Esophagus squamous epithelium (tissue), 5 donors: Measurements from ENCODE around the gene SLC38A11. TPM values are rescaled to one million over a fixed set of nuclear protein-coding genes. Genes with fewer than 3 reads are reported as not detected.

ENCODE experiments used
- DNase-seq: peaks from one replicate; lab custom pipeline; 2025; lab: John Stamatoyannopoulos, UW
- H3K27ac ChIP-seq, 4 donors: fragments of 200-600 bp; sonication (generic); one replicate each; pipeline ENCODE4 v1.5.1; 2016 to 2019; ENCODE audit warnings: mild to moderate bottlenecking in 1 of 4
- H3K27me3 ChIP-seq, 4 donors: fragments of 200-600 bp; sonication (generic); 1 replicate in 3 of 4; 2 replicates in 1 of 4; pipeline versions ENCODE4 v1.5.1 to v1.6.0; 2017 to 2021; ENCODE audit warnings: antibody characterized with exemption in 1 of 4
- H3K36me3 ChIP-seq, 3 donors: fragments of 200-600 bp; sonication (generic); one replicate each; pipeline ENCODE4 v1.5.1; 2016 to 2019
- H3K4me1 ChIP-seq, 3 donors: fragments of 200-600 bp; sonication (generic); one replicate each; pipeline ENCODE4 v1.5.1; 2017 to 2019
- H3K4me3 ChIP-seq, 4 donors: fragments of 200-600 bp; sonication (generic); 1 replicate in 3 of 4; 2 replicates in 1 of 4; pipeline ENCODE4 v1.5.1; 2016 to 2019; ENCODE audit warnings: mild to moderate bottlenecking in 2 of 4, moderate library complexity in 1 of 4
- H3K9me3 ChIP-seq, 3 donors: fragments of 200-600 bp; sonication (generic); one replicate each; pipeline ENCODE4 v1.5.1; 2016 to 2019
- CTCF ChIP-seq, 6 experiments: fragments of 450-650 bp in 4 of 6; fragments of 200-600 bp in 2 of 6; sonication (generic) in 2 of 6; IDR thresholded peaks; one replicate each; pipeline ENCODE4 v1.5.1; 2016 to 2019; ENCODE audit warnings: antibody characterized with exemption in 6 of 6, mild to moderate bottlenecking in 4 of 6, moderate library complexity in 4 of 6
- POLR2A ChIP-seq, 4 donors: fragments of 450-650 bp; IDR thresholded peaks; one replicate each; pipeline ENCODE4 v1.6.1; 2017; ENCODE audit warnings: antibody characterized with exemption in 4 of 4, mild to moderate bottlenecking in 4 of 4, moderate library complexity in 3 of 4
- WGBS, 2 donors: methylation state at CpG; one replicate each; pipeline ENCODE4 v1.1.5; 2018; 5-methylcytosine and 5-hydroxymethylcytosine counted together
- intact Hi-C: fragments of 100-400 bp; cut with DNase I; formaldehyde crosslinking; loops from one replicate; pipeline ENCODE4 v1.15.0; 2022
- total RNA-seq, 4 donors: library from RNA; depleted of rRNA; stranded (reverse); fragments of >200 nt; gene quantifications; one replicate each; pipeline ENCODE4 v1.1.0, GENCODE V29; 2016
- donor health status: DM: yes; HTN: yes; CAD: no.

SLC38A11 gene
- total RNA-seq, 4 donors from 2014 or later: 0.47 to 2.5 (median 0.66) TPM; not detected in 1

- WGBS, 2 donors: 34 to 42% methylated on average over 1 of the region's 1 CpG
- H3K27ac ChIP-seq: peak overlapping the region in 3 of 4 donors; percentile 73 to 79 (median 77)
Observed at GRCh38 chr2:164911832-164912231, 43.5 kb downstream of the SLC38A11 start.

GRCh38 chr2:164910101-164910899, 45.0 kb downstream of the SLC38A11 start:
- WGBS, 2 donors: 27 to 40% methylated on average over 6 of the region's 6 CpGs
- H3K27me3 ChIP-seq: no peaks in the 10 kb centered on the region
- intact Hi-C loops: loop anchor here (10.0 kb wide), 1 partner anchor 175 kb away; no protein-coding TSS in a partner anchor
- H3K4me3 ChIP-seq: no peak overlapping the region
- H3K9me3 ChIP-seq: no peaks in the 10 kb centered on the region
- TF ChIP-seq CTCF (IDR thresholded peaks at IDR 0.05) (no peak), POLR2A (IDR thresholded peaks at IDR 0.05) (no peak)
- peaks cover 5 to 62% (median 25%) of the 10 kb centered on the region in 3 donors for H3K4me1 ChIP-seq
- no peak for DNase-seq
- no peaks in the 10 kb centered on the region for H3K36me3 ChIP-seq
- peak overlapping the region; percentile 32 to 79 (median 58) for H3K27ac ChIP-seq

More at GRCh38 chr2:164911832-164912231, 43.5 kb downstream of the SLC38A11 start:
- intact Hi-C loops: loop anchor here (10.0 kb wide), 1 partner anchor 177 kb away; no protein-coding TSS in a partner anchor
- Histone ChIP-seq H3K4me1 (peaks cover 5 to 60% (median 25%) of the 10 kb centered on the region in 3 donors), H3K9me3 (no peaks in the 10 kb centered on the region), H3K27me3 (no peaks in the 10 kb centered on the region), H3K4me3 (no peak overlapping the region), H3K36me3 (no peaks in the 10 kb centered on the region)
- DNase-seq: no peak
- no peak for TF ChIP-seq CTCF (IDR thresholded peaks at IDR 0.05)
- no peak for TF ChIP-seq POLR2A (IDR thresholded peaks at IDR 0.05)

- DNase-seq: no peak
- WGBS, 2 donors: 24 to 90% methylated on average over 1 to 2 of the region's 2 CpGs
- intact Hi-C loops: no loop called here
- Histone ChIP-seq H3K9me3 (no peaks in the 10 kb centered on the region), H3K36me3 (no peaks in the 10 kb centered on the region), H3K4me1 (peaks cover 3 to 55% (median 20%) of the 10 kb centered on the region in 3 donors), H3K4me3 (no peak overlapping the region), H3K27ac (no peak overlapping the region), H3K27me3 (no peaks in the 10 kb centered on the region)
- no peak for TF ChIP-seq POLR2A (IDR thresholded peaks at IDR 0.05)
- no peak for TF ChIP-seq CTCF (IDR thresholded peaks at IDR 0.05)
Observed at GRCh38 chr2:164906947-164907346, 48.4 kb downstream of the SLC38A11 start.

- H3K36me3 ChIP-seq: no peaks in the 10 kb centered on the region
- no peak for TF ChIP-seq POLR2A (IDR thresholded peaks at IDR 0.05)
- TF ChIP-seq CTCF (IDR thresholded peaks at IDR 0.05): no peak
- no peak overlapping the region for H3K27ac ChIP-seq
- no peak overlapping the region for H3K4me3 ChIP-seq
- intact Hi-C loops: no loop called here
- no peak for DNase-seq
- peaks cover 3 to 39% (median 16%) of the 10 kb centered on the region in 3 donors for H3K4me1 ChIP-seq
- no peaks in the 10 kb centered on the region for H3K9me3 ChIP-seq
- no peaks in the 10 kb centered on the region for H3K27me3 ChIP-seq
- 61 to 66% methylated on average over 6 of the region's 6 CpGs for WGBS, 2 donors
Observed at GRCh38 chr2:164905307-164905706, 50.0 kb downstream of the SLC38A11 start.

GRCh38 chr2:164903951-164904350, 51.4 kb downstream of the SLC38A11 start:
- no peaks in the 10 kb centered on the region for H3K9me3 ChIP-seq
- H3K36me3 ChIP-seq: no peaks in the 10 kb centered on the region
- DNase-seq: no peak
- TF ChIP-seq POLR2A (IDR thresholded peaks at IDR 0.05) (no peak), CTCF (IDR thresholded peaks at IDR 0.05) (no peak)
- no peaks in the 10 kb centered on the region for H3K27me3 ChIP-seq
- no peak overlapping the region for H3K4me3 ChIP-seq
- H3K27ac ChIP-seq: peak overlapping the region in 2 of 4 donors; percentile 34 to 47
- intact Hi-C loops: no loop called here
- H3K4me1 ChIP-seq: peaks cover 3 to 31% (median 11%) of the 10 kb centered on the region in 3 donors
- 6 to 15% methylated on average over 2 of the region's 2 CpGs for WGBS, 2 donors
